OCI-LY3 (cell line): ENCODE measurements around the gene CBLN4.

Source experiments
- H2AFZ ChIP-seq: fragments of 200-600, 300-600 bp; shearing (Covaris generic); 2 replicates; pipeline ENCODE4 v1.6.0; 2014; ENCODE audit warnings: antibody characterized with exemption, low read depth, low read length
- H3K27ac ChIP-seq: fragments of 200-600, 300-600 bp; sonication (generic); 2 replicates; pipeline ENCODE4 v1.5.1; 2014; ENCODE audit warnings: mild to moderate bottlenecking, low read length, moderate library complexity, mixed read lengths
- H3K27me3 ChIP-seq: fragments of 200-600, 300-600 bp; sonication (generic); 2 replicates; pipeline ENCODE4 v1.6.1; 2014; ENCODE audit warnings: low read depth, low read length, mixed read lengths
- H3K36me3 ChIP-seq: fragments of 200-600, 300-600 bp; sonication (generic); replicated peaks from 2 replicates; pipeline ENCODE3; 2014; ENCODE audit warnings: low read depth, low read length, mixed read lengths
- H3K4me1 ChIP-seq: fragments of 300-600, 200-600 bp; sonication (generic); 2 replicates; pipeline ENCODE4 v1.6.1; 2014; ENCODE audit warnings: low read length, mixed read lengths
- H3K4me2 ChIP-seq: fragments of 200-600, 300-600 bp; sonication (generic); 2 replicates; pipeline ENCODE4 v1.6.1; 2014; ENCODE audit warnings: low read length, mixed read lengths
- H3K4me3 ChIP-seq: fragments of 300-600, 200-600 bp; sonication (generic); 2 replicates; pipeline ENCODE4 v1.5.1; 2014; ENCODE audit warnings: antibody characterized with exemption, mild to moderate bottlenecking, low read length, moderate library complexity
- H3K79me2 ChIP-seq: fragments of 300-600, 200-600 bp; shearing (Covaris generic); 2 replicates; pipeline ENCODE4 v1.6.1; 2014; ENCODE audit warnings: mild to moderate bottlenecking, low read length, mixed read lengths
- H3K9ac ChIP-seq: fragments of 300-600, 200-600 bp; shearing (Covaris generic); 2 replicates; pipeline ENCODE4 v1.6.0; 2014; ENCODE audit warnings: mild to moderate bottlenecking, low read length, moderate library complexity
- H3K9me3 ChIP-seq: fragments of 200-600, 300-600 bp; shearing (Covaris generic); 2 replicates; pipeline ENCODE4 v1.6.1; 2014; ENCODE audit warnings: low read length, mixed read lengths; ENCODE audit not compliant: insufficient read depth
- H4K20me1 ChIP-seq: fragments of 200-600, 300-600 bp; sonication (generic); 2 replicates; pipeline ENCODE4 v1.6.1; 2016; ENCODE audit warnings: low read length, mixed read lengths; ENCODE audit not compliant: insufficient read depth
- EZH2phosphoT487 ChIP-seq: fragments of 200-600 bp; shearing (Covaris generic); IDR thresholded peaks from 2 replicates; pipeline ENCODE4 v1.6.1; 2018; ENCODE audit warnings: antibody characterized with exemption, mixed run types, low read depth
- TF ChIP-seq, protein P1 (sequence below): fragments of 200-600, 300-600 bp; sonication (generic); IDR thresholded peaks from 2 replicates; pipeline ENCODE4 v1.5.1; 2014; ENCODE audit warnings: antibody characterized with exemption, low read length, low read depth

CBLN4 gene

DNA sequence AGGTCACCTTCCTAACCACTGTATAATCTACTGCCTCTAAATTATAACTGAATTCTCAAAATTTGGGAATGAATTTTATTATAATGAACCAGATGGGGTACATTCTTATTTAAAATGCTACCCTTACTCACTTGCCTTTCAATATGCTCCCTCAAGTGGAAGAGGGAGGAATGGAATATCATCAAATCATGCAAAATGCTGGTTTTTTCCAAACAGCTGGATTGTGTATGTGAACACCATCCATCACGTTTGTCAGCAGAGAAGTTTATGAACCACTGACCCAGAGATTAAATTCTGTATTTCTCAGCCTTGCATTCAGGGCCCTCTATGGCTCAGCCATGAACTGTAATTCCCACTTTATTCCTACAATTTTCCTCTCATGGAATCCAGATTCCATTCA, 40.5 kb downstream of the CBLN4 start:
- no peak overlapping the region for H3K27ac ChIP-seq
- no peak overlapping the region for H3K4me2 ChIP-seq
- H3K36me3 ChIP-seq: no peaks in the 10 kb centered on the region
- H2AFZ ChIP-seq: no peak overlapping the region
- no peaks in the 10 kb centered on the region for H4K20me1 ChIP-seq
- no peaks in the 10 kb centered on the region for H3K27me3 ChIP-seq
- no peak overlapping the region for H3K9ac ChIP-seq
- no peaks in the 10 kb centered on the region for H3K4me1 ChIP-seq
- no peak overlapping the region for H3K4me3 ChIP-seq
- no peaks in the 10 kb centered on the region for H3K79me2 ChIP-seq
- H3K9me3 ChIP-seq: no peaks in the 10 kb centered on the region
- TF ChIP-seq, protein P1, sequence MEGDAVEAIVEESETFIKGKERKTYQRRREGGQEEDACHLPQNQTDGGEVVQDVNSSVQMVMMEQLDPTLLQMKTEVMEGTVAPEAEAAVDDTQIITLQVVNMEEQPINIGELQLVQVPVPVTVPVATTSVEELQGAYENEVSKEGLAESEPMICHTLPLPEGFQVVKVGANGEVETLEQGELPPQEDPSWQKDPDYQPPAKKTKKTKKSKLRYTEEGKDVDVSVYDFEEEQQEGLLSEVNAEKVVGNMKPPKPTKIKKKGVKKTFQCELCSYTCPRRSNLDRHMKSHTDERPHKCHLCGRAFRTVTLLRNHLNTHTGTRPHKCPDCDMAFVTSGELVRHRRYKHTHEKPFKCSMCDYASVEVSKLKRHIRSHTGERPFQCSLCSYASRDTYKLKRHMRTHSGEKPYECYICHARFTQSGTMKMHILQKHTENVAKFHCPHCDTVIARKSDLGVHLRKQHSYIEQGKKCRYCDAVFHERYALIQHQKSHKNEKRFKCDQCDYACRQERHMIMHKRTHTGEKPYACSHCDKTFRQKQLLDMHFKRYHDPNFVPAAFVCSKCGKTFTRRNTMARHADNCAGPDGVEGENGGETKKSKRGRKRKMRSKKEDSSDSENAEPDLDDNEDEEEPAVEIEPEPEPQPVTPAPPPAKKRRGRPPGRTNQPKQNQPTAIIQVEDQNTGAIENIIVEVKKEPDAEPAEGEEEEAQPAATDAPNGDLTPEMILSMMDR: peak; percentile 17; the same call in 1 of the 2 replicates
- TF ChIP-seq EZH2phosphoT487: no peak

DNA sequence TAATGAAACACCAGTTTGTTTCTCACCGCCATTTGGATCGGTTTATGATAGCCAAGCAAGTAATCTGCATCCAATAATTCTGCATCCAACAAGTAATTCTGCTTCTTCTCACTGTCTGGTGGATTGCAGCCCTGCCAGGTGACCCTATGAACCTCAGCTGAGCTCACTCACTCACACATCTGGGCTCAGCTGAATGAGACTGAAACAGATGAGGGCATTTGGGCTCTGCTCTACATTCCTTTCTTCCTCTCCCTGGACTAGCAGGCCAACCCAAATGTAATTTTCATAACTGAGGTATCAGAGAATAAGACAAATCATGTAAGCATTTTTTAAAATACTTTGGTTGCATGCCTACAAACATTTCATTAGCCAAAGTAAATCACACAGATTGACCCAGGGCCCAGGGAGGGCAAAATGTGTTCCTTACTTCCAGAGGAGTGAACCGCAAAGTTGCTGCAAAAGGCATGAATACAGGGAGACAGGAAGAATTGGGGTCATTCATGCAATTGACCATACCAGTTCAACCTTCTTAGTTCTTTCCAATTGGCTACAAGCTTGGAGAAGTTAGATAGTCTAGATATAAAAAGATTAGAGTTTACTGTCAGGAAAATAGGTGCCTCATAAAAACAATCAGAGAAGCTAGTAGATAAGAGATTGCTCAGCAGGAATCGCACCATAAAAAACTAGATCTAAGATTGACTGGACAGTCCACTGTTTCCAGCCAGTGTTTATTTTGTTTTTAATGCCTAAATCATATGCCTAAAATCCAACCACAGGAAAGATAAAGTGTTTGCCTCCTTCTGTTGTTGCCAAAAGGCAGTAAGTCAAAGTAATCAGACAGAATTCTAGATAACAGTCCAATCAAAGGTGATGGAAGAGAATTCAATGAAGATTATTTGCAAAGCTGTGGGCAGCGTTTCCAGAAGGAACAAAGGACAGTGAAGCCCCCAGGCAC, 43.7 kb downstream of the CBLN4 start:
- Histone ChIP-seq H4K20me1 (no peaks in the 10 kb centered on the region), H3K4me1 (no peaks in the 10 kb centered on the region), H2AFZ (no peak overlapping the region), H3K27me3 (0 out of 2 replicates have a peak, but pooled peaks cover 3% of the 10 kb centered on the region), H3K36me3 (no peaks in the 10 kb centered on the region), H3K4me3 (no peak overlapping the region), H3K4me2 (no peak overlapping the region), H3K27ac (no peak overlapping the region), H3K9ac (no peak overlapping the region), H3K79me2 (no peaks in the 10 kb centered on the region), H3K9me3 (no peaks in the 10 kb centered on the region)
- TF ChIP-seq, protein P1: no peak
- no peak for TF ChIP-seq EZH2phosphoT487

DNA sequence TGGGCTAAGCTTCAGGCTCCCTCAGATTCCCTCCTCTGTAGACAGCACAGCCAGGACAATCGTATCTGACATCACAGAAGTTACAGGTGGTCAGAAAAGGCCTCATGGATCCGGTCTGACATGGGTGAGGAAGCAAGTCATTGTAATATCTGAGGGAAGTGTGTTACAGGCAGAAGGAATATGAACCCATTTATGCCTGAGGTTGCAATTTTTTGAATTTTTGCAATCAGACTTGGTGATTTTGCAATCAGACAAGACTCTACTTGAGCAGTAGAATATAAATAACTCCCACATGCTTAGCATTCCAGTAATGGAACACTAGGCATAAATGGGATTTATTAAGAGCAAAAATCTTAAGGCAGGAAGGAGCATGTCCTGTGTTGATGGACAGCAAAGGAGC, 52.1 kb downstream of the CBLN4 start:
- 0 out of 2 replicates have a peak, but pooled peaks cover 10% of the 10 kb centered on the region for H3K27me3 ChIP-seq
- H3K9me3 ChIP-seq: no peaks in the 10 kb centered on the region
- no peaks in the 10 kb centered on the region for H3K4me1 ChIP-seq

DNA sequence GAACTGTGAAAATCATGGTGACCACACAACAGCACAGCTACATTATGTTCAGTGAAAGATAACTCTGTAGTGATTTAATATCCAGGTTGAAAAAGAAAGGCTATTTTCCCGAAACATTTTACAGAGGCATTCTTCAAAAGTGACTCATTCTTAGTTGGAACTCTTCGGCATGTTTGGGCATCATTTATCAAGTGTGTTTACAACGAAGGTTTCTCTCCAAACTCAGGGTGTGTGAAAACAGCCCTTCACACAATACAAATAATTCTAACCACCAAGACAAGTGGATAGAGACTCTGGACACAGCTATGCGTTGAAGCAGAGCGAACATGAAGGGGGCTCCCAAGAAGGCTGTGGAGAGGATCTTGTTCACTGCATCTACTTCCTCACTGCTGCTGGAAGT, 57.6 kb downstream of the CBLN4 start:
- Histone ChIP-seq H3K36me3 (no peaks in the 10 kb centered on the region), H3K27ac (no peak overlapping the region), H4K20me1 (no peaks in the 10 kb centered on the region), H3K79me2 (no peaks in the 10 kb centered on the region), H2AFZ (no peak overlapping the region), H3K9me3 (no peaks in the 10 kb centered on the region), H3K4me2 (no peak overlapping the region), H3K4me1 (no peaks in the 10 kb centered on the region), H3K4me3 (no peak overlapping the region), H3K9ac (no peak overlapping the region), H3K27me3 (0 out of 2 replicates have a peak, but pooled peaks cover 2% of the 10 kb centered on the region)
- TF ChIP-seq EZH2phosphoT487: no peak
- TF ChIP-seq, protein P1: no peak

More for the DNA sequence above, 52.1 kb downstream of the CBLN4 start:
- Histone ChIP-seq H3K4me2 (no peak overlapping the region), H3K9ac (no peak overlapping the region), H2AFZ (no peak overlapping the region), H3K4me3 (no peak overlapping the region), H3K79me2 (no peaks in the 10 kb centered on the region), H3K36me3 (no peaks in the 10 kb centered on the region), H4K20me1 (no peaks in the 10 kb centered on the region), H3K27ac (no peak overlapping the region)
- TF ChIP-seq EZH2phosphoT487: no peak
- TF ChIP-seq, protein P1: no peak
